Measurements from ENCODE around the gene POPDC3.
"Not testable (repeated sequence)": the region's sequence is repeated elsewhere in the genome, so short reads cannot be mapped to it uniquely, and the experiment has no call there.

Gene POPDC3

GRCh38 chr6:105179244-105180065 lies at the start of gene POPDC3:
Gene POPDC3 (minus strand): TSS chr6:105180014. CDS start chr6:105161909, 18,105 bp downstream.
- DNase-seq, result no peak

GRCh38 chr6:105227295-105227767 lies 47.5 kb upstream of the POPDC3 start:
- DNase-seq, result no peak

DNA sequence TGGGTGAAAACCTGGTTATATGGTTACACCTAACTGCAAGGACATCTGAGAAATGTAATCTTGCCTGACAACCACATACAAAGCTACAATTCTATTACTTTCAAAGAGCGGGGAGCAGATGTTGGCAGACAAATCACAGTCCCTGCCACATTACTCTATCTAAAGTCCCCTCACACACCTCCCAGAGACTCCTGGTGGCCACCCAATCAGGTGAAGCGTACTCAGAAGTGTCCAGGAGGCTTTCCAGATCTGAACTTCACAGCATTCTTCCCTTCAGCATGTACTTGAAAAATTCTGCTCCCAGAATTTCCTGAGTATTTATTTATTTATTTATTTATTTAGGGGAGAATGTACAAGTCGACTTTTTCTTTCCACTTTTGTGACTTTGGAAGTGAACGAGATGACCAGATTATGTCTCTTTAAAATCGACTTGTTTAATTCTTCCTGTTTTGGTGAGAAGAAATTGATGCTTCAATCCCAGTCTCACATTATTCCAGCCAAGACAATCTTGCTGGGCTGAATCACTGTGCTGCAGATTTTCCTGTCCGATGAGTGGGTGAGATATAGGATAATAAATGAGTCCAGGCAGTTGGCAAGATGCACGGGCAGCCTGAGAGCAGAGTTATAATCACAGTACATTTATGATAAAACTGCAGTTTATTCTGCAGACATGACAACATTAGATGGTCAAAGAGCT lies 46.9 kb upstream of the POPDC3 start:
- DNase-seq, result no peak

GRCh38 chr6:105223242-105223641 lies 43.4 kb upstream of the POPDC3 start:
- DNase-seq, result no peak

DNA sequence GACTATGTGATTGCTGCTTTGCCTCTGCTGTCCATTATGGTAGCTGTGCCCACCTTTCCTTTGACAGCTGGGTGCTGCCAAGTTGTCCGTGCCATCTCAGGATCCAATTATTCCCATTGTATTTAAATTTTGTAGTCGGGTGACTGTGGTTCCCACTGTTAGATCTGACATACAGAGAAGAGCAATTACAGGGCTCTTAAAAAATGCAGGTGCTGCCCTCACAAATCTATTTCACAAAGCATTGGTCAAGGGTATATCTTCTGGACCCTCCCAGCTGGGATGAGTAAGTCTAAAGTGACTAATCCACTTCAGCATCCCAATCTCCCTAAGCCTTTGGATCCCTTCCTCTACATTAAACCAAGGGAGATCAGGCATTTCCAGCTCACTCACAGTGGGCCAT lies 41.4 kb upstream of the POPDC3 start:
- not testable (repeated sequence) for DNase-seq

DNA sequence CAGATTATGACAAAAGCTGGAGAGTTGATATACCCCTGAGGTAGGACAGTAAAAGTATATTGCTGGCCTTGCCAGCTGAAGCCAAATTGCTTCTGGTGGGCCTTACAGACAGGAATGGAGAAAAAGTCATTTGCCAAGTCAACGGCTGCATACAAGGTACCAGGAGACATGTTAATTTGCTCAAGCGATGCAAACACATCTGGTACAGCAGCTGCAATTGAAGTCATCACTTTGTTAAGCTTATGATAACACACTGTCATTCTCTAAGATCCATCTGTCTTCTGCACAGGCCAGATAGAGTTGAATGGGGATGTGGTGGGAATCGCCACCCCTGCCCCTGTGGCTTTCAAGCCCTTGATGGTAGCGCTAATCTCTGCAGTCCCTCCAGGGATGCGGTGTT lies 40.4 kb upstream of the POPDC3 start:
- DNase-seq, result no peak

DNA sequence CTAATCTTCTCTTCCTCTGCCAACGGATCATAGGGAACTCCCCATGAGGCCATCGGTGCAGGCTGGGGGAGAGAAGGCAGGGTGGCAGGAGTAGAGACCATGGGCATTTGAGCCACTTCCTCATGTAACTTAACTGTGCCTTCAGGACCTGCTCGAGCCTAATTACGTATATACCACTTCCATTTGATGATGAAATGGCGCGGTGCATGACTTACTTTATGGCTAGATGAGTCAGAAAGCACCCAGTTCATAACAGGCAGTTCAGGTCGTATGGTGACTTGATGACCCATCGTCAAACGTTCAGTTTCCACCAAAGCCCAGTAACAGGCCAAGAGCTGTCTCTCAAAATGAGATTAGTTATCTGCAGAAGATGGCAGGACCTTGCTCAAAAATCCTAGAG lies 39.4 kb upstream of the POPDC3 start:
- DNase-seq, result not testable (repeated sequence)

GRCh38 chr6:105215506-105215905 lies 35.7 kb upstream of the POPDC3 start:
- no peak for DNase-seq

GRCh38 chr6:105214668-105215067 lies 34.9 kb upstream of the POPDC3 start:
- no peak for DNase-seq

- no peak for DNase-seq
Observed at GRCh38 chr6:105213272-105213671, 33.5 kb upstream of the POPDC3 start.

GRCh38 chr6:105212587-105212986 lies 32.8 kb upstream of the POPDC3 start:
- DNase-seq, result no peak

GRCh38 chr6:105211831-105212230 lies 32.0 kb upstream of the POPDC3 start:
- no peak for DNase-seq

DNA sequence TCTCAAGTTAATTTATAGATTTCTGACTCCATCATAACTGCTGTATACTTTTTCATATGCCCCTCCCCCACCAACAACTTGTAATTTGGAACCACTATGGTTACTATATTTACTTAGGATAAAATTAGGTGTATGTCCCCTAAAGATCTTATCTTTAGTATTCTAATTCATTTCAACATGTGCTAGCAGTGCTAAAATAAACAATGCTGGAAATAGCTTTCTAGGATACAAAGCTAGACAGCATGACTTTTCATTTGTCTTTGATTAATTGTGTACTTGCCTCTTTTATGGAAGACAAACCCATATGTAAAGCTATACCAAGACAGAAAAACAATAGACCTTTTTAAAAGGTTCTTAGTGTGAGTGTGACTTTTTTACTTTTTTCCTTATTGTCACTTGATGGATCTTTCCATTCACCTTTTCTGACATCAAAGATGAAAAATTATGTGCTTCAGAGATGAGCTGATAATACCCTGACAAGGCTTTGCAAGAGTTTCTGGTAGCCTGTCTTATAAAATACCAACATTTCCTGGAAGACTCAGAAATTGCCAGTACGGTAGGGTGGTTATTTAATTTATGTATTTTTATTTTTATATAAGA lies 31.2 kb upstream of the POPDC3 start:
- DNase-seq, result no peak

- DNase-seq, result no peak
Observed at GRCh38 chr6:105209950-105210706, 30.3 kb upstream of the POPDC3 start.

- no peak for DNase-seq
Observed at GRCh38 chr6:105207524-105208269, 27.9 kb upstream of the POPDC3 start.

DNA sequence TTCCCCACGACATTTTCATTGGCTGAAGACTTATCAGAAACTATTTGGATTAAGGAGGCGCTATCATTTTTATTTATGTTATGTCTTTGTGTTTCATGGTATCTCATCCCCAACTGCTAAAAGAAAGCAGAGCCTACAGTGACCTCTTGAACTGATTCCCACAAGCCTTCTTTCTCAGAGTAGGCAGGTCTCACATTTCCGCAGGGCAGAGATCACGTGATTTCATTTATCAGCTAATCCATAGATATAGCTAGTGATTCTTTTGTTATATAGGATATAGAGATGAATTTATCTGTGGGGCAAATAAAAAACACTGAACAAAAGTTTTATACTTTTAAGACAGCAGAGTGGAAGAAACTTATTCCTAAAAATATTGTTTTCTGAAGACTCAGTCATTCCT lies 25.0 kb upstream of the POPDC3 start:
- no peak for DNase-seq

- no peak for DNase-seq
Observed at GRCh38 chr6:105204331-105204730, 24.5 kb upstream of the POPDC3 start.

DNA sequence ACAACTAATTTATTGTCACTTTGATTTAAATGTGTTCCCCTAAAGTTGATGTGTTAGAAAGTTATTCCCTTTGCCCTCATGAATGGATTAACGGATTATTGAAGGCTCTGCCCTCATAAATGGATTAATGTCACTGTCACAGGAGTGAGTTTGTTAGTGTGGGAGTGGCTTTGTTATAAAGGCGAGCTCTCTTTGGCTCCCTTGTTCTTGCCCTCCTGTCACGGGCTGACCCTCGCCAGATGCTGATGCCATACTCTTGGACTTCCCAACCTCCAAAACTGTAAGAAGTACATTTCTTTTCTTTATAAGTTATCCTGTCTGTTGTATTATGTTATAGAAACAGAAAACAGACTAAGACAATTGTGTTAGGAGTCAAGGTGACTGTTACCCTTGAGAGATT lies 22.7 kb upstream of the POPDC3 start:
- no peak for DNase-seq

DNA sequence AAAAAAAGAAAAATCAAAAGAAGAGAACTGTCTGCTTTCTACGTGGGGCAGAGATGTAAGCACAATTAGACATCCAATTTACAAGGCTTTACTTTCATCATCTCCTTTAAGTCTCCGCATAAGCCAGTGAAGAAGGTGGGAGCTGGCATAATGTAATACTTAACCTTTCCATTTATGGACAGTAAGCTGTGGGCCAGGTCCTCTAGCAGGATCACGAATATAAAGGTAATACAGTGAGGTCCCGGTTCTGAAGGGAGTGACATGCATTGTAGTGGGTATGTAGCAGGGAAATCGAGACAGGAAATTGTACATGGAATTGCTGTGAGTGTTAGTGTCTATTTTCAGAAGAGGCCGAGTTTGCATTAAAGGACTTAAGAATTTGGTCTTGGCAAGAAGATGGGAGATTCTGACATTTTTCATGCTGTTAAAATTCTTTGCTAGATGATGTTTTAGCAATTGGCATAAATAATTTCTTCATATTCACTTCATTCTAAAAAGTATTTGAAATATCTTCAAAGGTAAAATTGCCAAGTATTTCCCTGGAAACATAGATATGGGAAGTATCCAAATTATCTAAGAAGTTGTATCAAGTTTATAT lies 20.4 kb upstream of the POPDC3 start:
- no peak for DNase-seq

DNA sequence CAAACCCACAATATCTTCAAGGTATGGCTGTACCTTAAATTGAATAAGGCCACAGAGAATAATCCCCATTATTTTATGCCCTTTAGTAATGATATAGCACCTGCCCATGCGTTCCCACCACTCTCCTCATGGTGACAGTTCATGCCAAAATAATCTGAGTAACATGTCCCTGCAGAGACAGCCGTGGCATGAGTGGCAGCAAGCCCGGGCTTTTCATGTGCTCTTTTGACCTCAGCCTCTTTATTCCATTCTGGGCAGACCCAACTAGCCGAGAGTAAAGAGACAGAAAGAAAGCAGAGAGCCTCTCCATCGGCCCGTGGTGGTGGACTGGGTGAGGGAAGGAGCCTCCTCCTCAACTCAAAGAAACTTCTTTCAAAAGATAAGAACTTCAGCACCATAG lies 19.9 kb upstream of the POPDC3 start:
- no peak for DNase-seq

GRCh38 chr6:105196076-105196475 lies 16.3 kb upstream of the POPDC3 start:
- no peak for DNase-seq

GRCh38 chr6:105194591-105194990 lies 14.8 kb upstream of the POPDC3 start:
- no peak for DNase-seq
